RWPE2 (cell line): ENCODE data around the gene NOL4L.

Experiments
- ATAC-seq: fragments of 200-7000 bp; cut with Tn5 transposase; 3 replicates; pipeline ENCODE4 v1.9.1; 2021; ENCODE audit warnings: low read depth
- DNase-seq: peaks from one replicate; pipeline ENCODE4 v3.0.0-alpha.2; 2020; ENCODE audit warnings: low spot score
- H3K27ac ChIP-seq: fragments of 450-650 bp; 2 replicates; pipeline ENCODE4 v1.5.1; 2017; ENCODE audit warnings: mild to moderate bottlenecking; ENCODE audit not compliant: poor library complexity, severe bottlenecking
- H3K27me3 ChIP-seq: fragments of 250-450 bp; sonication (Bioruptor Pico); 2 replicates; pipeline ENCODE4 v1.5.1; 2021; ENCODE audit warnings: mild to moderate bottlenecking, moderate library complexity; ENCODE audit not compliant: insufficient read depth, poor library complexity, severe bottlenecking
- H3K36me3 ChIP-seq: fragments of 250-450 bp; sonication (Bioruptor Pico); 2 replicates; pipeline ENCODE4 v1.5.1; 2020; ENCODE audit warnings: low read depth, mild to moderate bottlenecking, moderate library complexity
- H3K4me1 ChIP-seq: fragments of 250-450 bp; sonication (Bioruptor Pico); 2 replicates; pipeline ENCODE4 v1.5.1; 2021; ENCODE audit warnings: mild to moderate bottlenecking, moderate library complexity; ENCODE audit not compliant: insufficient read depth, poor library complexity, severe bottlenecking
- H3K4me3 ChIP-seq: fragments of 250-450 bp; sonication (Bioruptor Pico); 2 replicates; pipeline ENCODE4 v1.5.1; 2021; ENCODE audit warnings: mild to moderate bottlenecking, moderate library complexity; ENCODE audit not compliant: severe bottlenecking
- H3K9me3 ChIP-seq: fragments of 250-450 bp; sonication (Bioruptor Pico); 2 replicates; pipeline ENCODE4 v1.5.1; 2021; ENCODE audit warnings: mild to moderate bottlenecking, moderate library complexity; ENCODE audit not compliant: severe bottlenecking
- CTCF ChIP-seq: fragments of 450-650 bp; IDR thresholded peaks from one replicate; pipeline ENCODE4 v1.5.1; 2017; ENCODE audit warnings: mild to moderate bottlenecking, moderate library complexity; ENCODE audit not compliant: poor library complexity, severe bottlenecking

Gene NOL4L

DNA sequence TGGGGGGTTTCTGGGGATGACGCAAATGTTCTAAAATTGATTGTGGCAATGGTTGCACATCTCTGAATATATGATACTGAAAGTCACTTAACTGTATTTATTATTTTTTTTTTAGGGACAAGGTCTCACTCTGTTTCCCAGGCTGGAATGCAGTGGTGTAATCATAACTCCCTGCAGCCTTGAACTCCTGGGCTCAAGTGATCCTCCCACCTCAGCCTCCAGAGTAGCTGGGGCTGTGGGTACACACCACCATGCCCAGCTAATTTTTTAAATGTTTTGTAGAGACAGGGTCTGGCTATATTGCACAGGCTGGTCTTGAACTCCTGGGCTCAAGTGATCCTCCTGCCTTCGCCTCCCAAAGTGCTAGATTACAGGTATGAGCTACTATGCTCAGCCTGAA is 33.4 kb downstream of the NOL4L start:
- Histone ChIP-seq H3K4me1 (no peaks in the 10 kb centered on the region), H3K4me3 (no peak overlapping the region), H3K36me3 (no peaks in the 10 kb centered on the region), H3K27ac (no peak overlapping the region), H3K27me3 (no peaks in the 10 kb centered on the region), H3K9me3 (no peaks in the 10 kb centered on the region)
- no peak for DNase-seq
- no peak for ATAC-seq
- TF ChIP-seq CTCF, result no peak

DNA sequence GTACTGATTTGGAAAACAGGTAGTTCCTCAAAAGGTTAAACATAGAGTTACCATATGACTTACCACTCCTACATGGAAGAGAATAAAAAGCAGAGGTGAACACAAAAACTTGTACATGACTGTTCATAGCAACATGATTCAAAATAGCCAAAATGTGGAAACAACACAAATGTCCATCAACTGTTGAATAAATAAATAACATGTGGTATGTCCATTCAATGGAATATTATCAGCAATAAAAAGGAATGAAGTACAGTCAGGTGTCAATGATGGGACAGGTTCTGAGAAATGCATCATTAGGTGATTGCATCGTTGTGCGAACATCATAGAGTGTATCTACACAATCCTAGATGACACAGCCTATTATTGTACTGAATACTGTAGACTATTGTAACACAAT is 35.3 kb downstream of the NOL4L start:
- Histone ChIP-seq H3K36me3 (no peaks in the 10 kb centered on the region), H3K27ac (no peak overlapping the region), H3K9me3 (no peaks in the 10 kb centered on the region), H3K27me3 (no peaks in the 10 kb centered on the region), H3K4me3 (no peak overlapping the region), H3K4me1 (no peaks in the 10 kb centered on the region)
- DNase-seq (no peak), ATAC-seq (no peak)
- no peak for TF ChIP-seq CTCF

GRCh38 chr20:32547753-32548034 is 37.4 kb downstream of the NOL4L start:
- Histone ChIP-seq H3K27me3 (no peaks in the 10 kb centered on the region), H3K4me1 (no peaks in the 10 kb centered on the region), H3K36me3 (no peaks in the 10 kb centered on the region), H3K9me3 (no peaks in the 10 kb centered on the region), H3K4me3 (no peak overlapping the region), H3K27ac (no peak overlapping the region)
- no peak for TF ChIP-seq CTCF
- ATAC-seq (no peak), DNase-seq (no peak)

DNA sequence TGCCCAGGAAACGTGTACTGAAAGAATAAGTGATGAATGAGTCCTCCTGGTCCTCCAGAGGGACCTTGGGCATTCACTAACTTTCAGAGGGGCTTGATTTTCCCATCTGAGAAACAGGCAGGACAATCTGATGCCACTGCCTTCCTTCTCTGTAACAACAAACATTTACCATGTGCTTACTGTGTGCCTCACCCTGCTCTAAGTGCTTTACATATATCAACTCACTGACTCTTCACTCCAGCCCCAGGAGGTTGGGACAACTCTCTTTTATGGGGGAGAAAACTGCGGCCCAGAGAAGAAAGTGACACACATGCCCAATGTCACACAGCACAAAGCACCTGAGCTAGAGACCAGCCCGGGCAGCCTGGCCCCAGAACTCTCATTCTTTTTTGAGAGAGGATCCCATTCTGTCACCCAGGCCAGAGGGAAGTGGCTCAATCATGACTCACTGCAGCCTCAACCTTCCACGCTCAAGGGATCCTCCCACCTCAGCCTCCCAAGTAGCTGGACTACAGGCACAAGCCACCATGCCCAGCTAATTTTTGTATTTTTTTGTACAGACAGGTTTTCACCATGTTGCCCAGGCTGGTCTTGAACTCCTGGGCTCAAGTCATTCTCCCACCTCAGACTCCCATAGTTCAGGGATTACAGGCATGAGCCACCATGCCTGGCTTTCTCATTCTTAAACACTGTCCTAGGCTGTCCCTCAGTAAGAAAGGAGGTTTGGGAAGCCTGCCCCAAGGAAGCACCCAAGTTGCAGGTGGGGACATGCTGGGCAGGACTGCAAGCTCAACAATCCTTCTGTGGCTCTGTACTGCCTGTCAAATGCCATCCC is 38.0 kb downstream of the NOL4L start:
- no peak for TF ChIP-seq CTCF
- no peak overlapping the region for H3K27ac ChIP-seq
- H3K27me3 ChIP-seq, result no peaks in the 10 kb centered on the region
- no peaks in the 10 kb centered on the region for H3K36me3 ChIP-seq
- DNase-seq (no peak), ATAC-seq (no peak)
- H3K9me3 ChIP-seq, result no peaks in the 10 kb centered on the region
- no peak overlapping the region for H3K4me3 ChIP-seq
- H3K4me1 ChIP-seq, result no peaks in the 10 kb centered on the region
